GM23338 (cell line): ENCODE measurements around the gene NUMB. TPM values are rescaled to one million over a fixed set of nuclear protein-coding genes. Genes with fewer than 3 reads are reported as not detected.

Source experiments
- ATAC-seq: fragments of 200-7000 bp; cut with Tn5 transposase; 3 replicates; pipeline ENCODE4 v1.9.1; 2020
- DNase-seq: peaks from one replicate; pipeline ENCODE4 v3.0.0-alpha.2; 2015; ENCODE audit warnings: low spot score
- H2AFZ ChIP-seq: fragments of 200-600 bp; sonication (generic); 2 replicates; pipeline ENCODE4 v1.8.0; 2016; ENCODE audit warnings: antibody characterized with exemption, mild to moderate bottlenecking, moderate library complexity
- H3F3A ChIP-seq: fragments of 200-600 bp; sonication (generic); replicated peaks from 2 replicates; pipeline ENCODE4 v1.8.0; 2017; ENCODE audit warnings: antibody characterized with exemption, mixed run types, low read depth
- H3K27ac ChIP-seq: fragments of 200-600 bp; sonication (generic); 2 replicates; pipeline ENCODE4 v1.6.1; 2016; ENCODE audit warnings: low read depth
- H3K27me3 ChIP-seq: fragments of 200-600 bp; sonication (generic); 2 replicates; pipeline ENCODE4 v1.8.0; 2016; ENCODE audit warnings: mild to moderate bottlenecking, mixed run types, moderate library complexity; ENCODE audit not compliant: insufficient read depth
- H3K36me3 ChIP-seq: fragments of 200-600 bp; sonication (generic); 2 replicates; pipeline ENCODE4 v1.8.0; 2016; ENCODE audit warnings: mild to moderate bottlenecking; ENCODE audit not compliant: insufficient read depth
- H3K4me1 ChIP-seq: fragments of 200-600 bp; sonication (generic); 2 replicates; pipeline ENCODE4 v1.8.0; 2016; ENCODE audit warnings: mild to moderate bottlenecking, moderate library complexity; ENCODE audit not compliant: insufficient read depth
- H3K4me2 ChIP-seq: fragments of 200-600 bp; sonication (generic); 2 replicates; pipeline ENCODE4 v1.7.1; 2017; ENCODE audit warnings: mixed run types
- H3K4me3 ChIP-seq: fragments of 200-600 bp; sonication (generic); 2 replicates; pipeline ENCODE4 v1.6.1; 2016; ENCODE audit warnings: mixed run types
- H3K79me2 ChIP-seq: fragments of 200-600 bp; sonication (generic); replicated peaks from 2 replicates; pipeline ENCODE4 v1.8.0; 2017; ENCODE audit warnings: mild to moderate bottlenecking; ENCODE audit not compliant: insufficient read depth
- H3K9me2 ChIP-seq: fragments of 200-600 bp; sonication (generic); 2 replicates; pipeline ENCODE4 v1.8.0; 2017; ENCODE audit not compliant: insufficient read depth
- H4K20me1 ChIP-seq: fragments of 200-600 bp; sonication (generic); replicated peaks from 2 replicates; pipeline ENCODE4 v1.8.0; 2017; ENCODE audit warnings: mild to moderate bottlenecking; ENCODE audit not compliant: insufficient read depth
- H3K27ac Mint-ChIP-seq: 2 replicates; pipeline ENCODE4 v1.8.0; 2020; ENCODE audit warnings: inconsistent platforms, mild to moderate bottlenecking, moderate library complexity, mixed read lengths
- H3K27me3 Mint-ChIP-seq: 3 replicates; pipeline ENCODE4 v1.8.0; 2022; ENCODE audit warnings: low read depth, mild to moderate bottlenecking, moderate library complexity, mixed read lengths, inconsistent platforms; ENCODE audit not compliant: insufficient read depth, poor library complexity
- H3K36me3 Mint-ChIP-seq: 3 replicates; pipeline ENCODE4 v1.8.0; 2021; ENCODE audit warnings: low read depth, mild to moderate bottlenecking, inconsistent platforms, moderate library complexity, mixed read lengths
- H3K4me1 Mint-ChIP-seq: 3 replicates; pipeline ENCODE4 v1.8.0; 2020; ENCODE audit warnings: mild to moderate bottlenecking, inconsistent platforms, mixed read lengths
- H3K4me3 Mint-ChIP-seq: 3 replicates; pipeline ENCODE4 v1.8.0; 2021; ENCODE audit warnings: moderate library complexity, mild to moderate bottlenecking, inconsistent platforms, mixed read lengths
- H3K9me3 Mint-ChIP-seq: 3 replicates; pipeline ENCODE4 v1.8.0; 2020; ENCODE audit warnings: moderate library complexity, mild to moderate bottlenecking, inconsistent platforms, mixed read lengths
- CTCF ChIP-seq, 2 experiments: fragments of 200-600 bp in 1 of 2; sonication (generic) in 1 of 2; conservative IDR thresholded peaks; 2 replicates each; pipeline versions ENCODE4 v1.5.1 to v1.6.1; 2016 to 2017; ENCODE audit warnings: antibody characterized with exemption in 2 of 2, low read depth in 2 of 2, mild to moderate bottlenecking in 2 of 2, moderate library complexity in 1 of 2
- EZH2 ChIP-seq: fragments of 200-600 bp; sonication (generic); IDR thresholded peaks from one replicate; pipeline ENCODE4 v1.8.0; 2017; ENCODE audit warnings: antibody characterized with exemption, mild to moderate bottlenecking, low read depth; ENCODE audit not compliant: unreplicated experiment
- JUNB ChIP-seq: IDR thresholded peaks from one replicate; pipeline ENCODE4 v1.6.1; 2016; ENCODE audit warnings: antibody characterized with exemption; ENCODE audit not compliant: unreplicated experiment
- NANOG ChIP-seq: IDR thresholded peaks from 2 replicates; pipeline ENCODE4 v1.6.1; 2016; ENCODE audit warnings: antibody characterized with exemption, borderline replicate concordance
- POLR2AphosphoS5 ChIP-seq: IDR thresholded peaks from 2 replicates; pipeline ENCODE4 v1.6.1; 2016; ENCODE audit warnings: antibody characterized with exemption, low read depth
- STAT1 ChIP-seq: IDR thresholded peaks from one replicate; pipeline ENCODE4 v1.6.1; 2016; ENCODE audit warnings: antibody characterized with exemption; ENCODE audit not compliant: unreplicated experiment
- ZNF114 ChIP-seq: fragments of 250-450 bp; sonication (Bioruptor Pico); IDR thresholded peaks from 2 replicates; pipeline ENCODE4 v1.5.0; 2020; ENCODE audit warnings: mild to moderate bottlenecking, moderate library complexity
- ZNF331 ChIP-seq: fragments of 250-450 bp; sonication (Bioruptor Pico); IDR thresholded peaks from 2 replicates; pipeline ENCODE4 v1.5.0; 2020; ENCODE audit warnings: low read depth, mild to moderate bottlenecking, moderate library complexity
- ZNF462 ChIP-seq: fragments of 250-450 bp; sonication (Bioruptor Pico); IDR thresholded peaks from 2 replicates; pipeline ENCODE4 v1.5.0; 2020; ENCODE audit warnings: mild to moderate bottlenecking, moderate library complexity
- polyA plus RNA-seq: library from polyadenylated mRNA; unstranded; fragments of >200 nt; fragmentation: Nextera tagmentation; extraction: Ambion mirVana; gene quantifications from 2 replicates; pipeline ENCODE4 v1.2.1, GENCODE V29; 2016
- total RNA-seq: library from RNA; depleted of rRNA; stranded (reverse); fragments of >200 nt; shearing (Covaris generic); gene quantifications from 2 replicates; pipeline ENCODE4 v1.2.3, GENCODE V29; 2014
- TF ChIP-seq, protein P1 (sequence below): IDR thresholded peaks from 2 replicates; pipeline ENCODE4 v1.6.1; 2016; ENCODE audit warnings: antibody characterized with exemption
- TF ChIP-seq, protein P2 (sequence below): IDR thresholded peaks from one replicate; pipeline ENCODE4 v1.6.1; 2018; ENCODE audit warnings: antibody characterized with exemption; ENCODE audit not compliant: unreplicated experiment

Gene NUMB
- total and polyA plus RNA-seq, 2 experiments from 2014 or later, result 32.1 to 36.7 TPM

DNA sequence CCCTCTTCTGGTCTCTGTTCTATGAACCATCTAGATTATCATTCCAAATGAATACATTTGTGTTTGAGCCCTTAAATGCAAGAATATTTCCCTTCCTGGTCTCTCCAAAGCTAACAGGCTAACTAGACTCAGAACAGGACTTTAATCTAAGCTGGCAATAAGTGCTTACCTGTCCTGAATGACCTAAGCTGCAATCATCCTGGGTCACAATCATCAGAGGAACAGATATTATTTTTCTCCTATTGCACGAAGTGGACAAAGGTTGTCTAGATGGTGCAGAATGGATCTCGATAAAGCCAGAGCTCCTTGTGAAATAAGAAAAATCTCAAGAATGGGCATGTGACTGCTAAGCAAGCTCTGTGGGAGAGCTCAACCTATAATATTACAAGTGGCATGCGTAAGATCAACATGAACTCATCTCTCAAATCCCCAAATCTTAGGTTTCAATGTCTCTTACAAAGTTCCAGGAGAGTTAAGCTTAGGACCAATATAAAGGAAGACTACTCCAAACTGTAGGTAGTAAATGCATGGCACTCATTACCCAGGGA lies 10.6 kb upstream of the NUMB start (continued):
- TF ChIP-seq CTCF (conservative IDR thresholded peaks at IDR 0.05; ENCODE audit: low read depth in 2 of 2) (no peak), ZNF114 (CRISPR knock-in tag) (no peak), ZNF462 (CRISPR knock-in tag) (no peak)
- TF ChIP-seq, protein P1, sequence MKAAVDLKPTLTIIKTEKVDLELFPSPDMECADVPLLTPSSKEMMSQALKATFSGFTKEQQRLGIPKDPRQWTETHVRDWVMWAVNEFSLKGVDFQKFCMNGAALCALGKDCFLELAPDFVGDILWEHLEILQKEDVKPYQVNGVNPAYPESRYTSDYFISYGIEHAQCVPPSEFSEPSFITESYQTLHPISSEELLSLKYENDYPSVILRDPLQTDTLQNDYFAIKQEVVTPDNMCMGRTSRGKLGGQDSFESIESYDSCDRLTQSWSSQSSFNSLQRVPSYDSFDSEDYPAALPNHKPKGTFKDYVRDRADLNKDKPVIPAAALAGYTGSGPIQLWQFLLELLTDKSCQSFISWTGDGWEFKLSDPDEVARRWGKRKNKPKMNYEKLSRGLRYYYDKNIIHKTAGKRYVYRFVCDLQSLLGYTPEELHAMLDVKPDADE, result no peak

- H3K27ac Mint-ChIP-seq, result no peak overlapping the region
- peak overlapping the region; percentile 88 for H2AFZ ChIP-seq
- H3K36me3 ChIP-seq, result no peaks in the 10 kb centered on the region
- DNase-seq (no peak), ATAC-seq (no peak)
- H4K20me1 ChIP-seq, result no peaks in the 10 kb centered on the region
- H3K4me1 Mint-ChIP-seq, result peaks cover 7% of the 10 kb centered on the region
- peaks cover 5% of the 10 kb centered on the region for H3K27me3 Mint-ChIP-seq
- H3K79me2 ChIP-seq, result no peaks in the 10 kb centered on the region
- H3K36me3 Mint-ChIP-seq, result no peaks in the 10 kb centered on the region
- no peaks in the 10 kb centered on the region for H3K4me1 ChIP-seq
- H3F3A ChIP-seq, result 0 out of 2 replicates have a peak, but pooled peaks cover 2% of the 10 kb centered on the region
- no peaks in the 10 kb centered on the region for H3K9me3 Mint-ChIP-seq
- H3K27me3 ChIP-seq, result no peaks in the 10 kb centered on the region
- H3K4me3 ChIP-seq, result no peak overlapping the region
- H3K27ac ChIP-seq, result no peak overlapping the region
- H3K9me2 ChIP-seq, result no peaks in the 10 kb centered on the region
- no peak overlapping the region for H3K4me2 ChIP-seq
- no peak overlapping the region for H3K4me3 Mint-ChIP-seq
- TF ChIP-seq NANOG, result no peak
- no peak for TF ChIP-seq STAT1
- TF ChIP-seq, protein P1, result no peak
- TF ChIP-seq EZH2, result no peak
- TF ChIP-seq POLR2AphosphoS5, result no peak
- TF ChIP-seq JUNB, result no peak
- TF ChIP-seq, protein P2, sequence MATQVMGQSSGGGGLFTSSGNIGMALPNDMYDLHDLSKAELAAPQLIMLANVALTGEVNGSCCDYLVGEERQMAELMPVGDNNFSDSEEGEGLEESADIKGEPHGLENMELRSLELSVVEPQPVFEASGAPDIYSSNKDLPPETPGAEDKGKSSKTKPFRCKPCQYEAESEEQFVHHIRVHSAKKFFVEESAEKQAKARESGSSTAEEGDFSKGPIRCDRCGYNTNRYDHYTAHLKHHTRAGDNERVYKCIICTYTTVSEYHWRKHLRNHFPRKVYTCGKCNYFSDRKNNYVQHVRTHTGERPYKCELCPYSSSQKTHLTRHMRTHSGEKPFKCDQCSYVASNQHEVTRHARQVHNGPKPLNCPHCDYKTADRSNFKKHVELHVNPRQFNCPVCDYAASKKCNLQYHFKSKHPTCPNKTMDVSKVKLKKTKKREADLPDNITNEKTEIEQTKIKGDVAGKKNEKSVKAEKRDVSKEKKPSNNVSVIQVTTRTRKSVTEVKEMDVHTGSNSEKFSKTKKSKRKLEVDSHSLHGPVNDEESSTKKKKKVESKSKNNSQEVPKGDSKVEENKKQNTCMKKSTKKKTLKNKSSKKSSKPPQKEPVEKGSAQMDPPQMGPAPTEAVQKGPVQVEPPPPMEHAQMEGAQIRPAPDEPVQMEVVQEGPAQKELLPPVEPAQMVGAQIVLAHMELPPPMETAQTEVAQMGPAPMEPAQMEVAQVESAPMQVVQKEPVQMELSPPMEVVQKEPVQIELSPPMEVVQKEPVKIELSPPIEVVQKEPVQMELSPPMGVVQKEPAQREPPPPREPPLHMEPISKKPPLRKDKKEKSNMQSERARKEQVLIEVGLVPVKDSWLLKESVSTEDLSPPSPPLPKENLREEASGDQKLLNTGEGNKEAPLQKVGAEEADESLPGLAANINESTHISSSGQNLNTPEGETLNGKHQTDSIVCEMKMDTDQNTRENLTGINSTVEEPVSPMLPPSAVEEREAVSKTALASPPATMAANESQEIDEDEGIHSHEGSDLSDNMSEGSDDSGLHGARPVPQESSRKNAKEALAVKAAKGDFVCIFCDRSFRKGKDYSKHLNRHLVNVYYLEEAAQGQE, result no peak
- TF ChIP-seq ZNF331 (CRISPR knock-in tag), result no peak
Observed at GRCh38 chr14:73467800-73468199, 9.5 kb upstream of the NUMB start.
